Ovary (tissue), 9 donors: ENCODE measurements around the gene NDNF. TPM values are rescaled to one million over a fixed set of nuclear protein-coding genes. Genes with fewer than 3 reads are reported as not detected.

Experiments
- DNase-seq, 5 donors: peaks; one replicate each; pipeline ENCODE4 v3.0.0-alpha.2; 2019 to 2020
- H3K27ac ChIP-seq, 2 donors: fragments of 200-600 bp; one replicate each; pipeline versions ENCODE4 v1.5.1 to v1.8.0; 2019 to 2022
- H3K27me3 ChIP-seq: fragments of 200-600 bp; one replicate; pipeline ENCODE4 v1.8.0; 2022
- H3K36me3 ChIP-seq: fragments of 200-600 bp; sonication (generic); one replicate; pipeline ENCODE4 v1.5.1; 2019
- H3K4me1 ChIP-seq: one replicate; pipeline ENCODE4 v1.8.1; 2013; ENCODE audit warnings: mild to moderate bottlenecking, moderate library complexity; ENCODE audit not compliant: insufficient read depth
- H3K4me3 ChIP-seq: fragments of 200-600 bp; sonication (generic); one replicate; pipeline ENCODE4 v1.5.1; 2017
- H3K9me3 ChIP-seq, 2 donors: fragments of 200-600 bp in 1 of 2; sonication (generic) in 1 of 2; one replicate each; pipeline versions ENCODE4 v1.5.1 to v1.8.1; 2013 to 2019; ENCODE audit warnings: mild to moderate bottlenecking in 1 of 2, moderate library complexity in 1 of 2
- CTCF ChIP-seq, 3 donors: fragments of 450-650 bp in 2 of 3; fragments of 200-600 bp in 1 of 3; IDR thresholded peaks; one replicate each; pipeline versions ENCODE4 v1.5.1 to v1.8.0; 2016 to 2022; ENCODE audit warnings: antibody characterized with exemption in 3 of 3, mild to moderate bottlenecking in 1 of 3
- EP300 ChIP-seq: sonication (generic); formaldehyde crosslinking; IDR thresholded peaks from one replicate; pipeline ENCODE4 v1.6.1; 2017; ENCODE audit warnings: antibody characterized with exemption
- POLR2A ChIP-seq: fragments of 450-650 bp; IDR thresholded peaks from one replicate; pipeline ENCODE4 v1.6.1; 2017; ENCODE audit warnings: antibody characterized with exemption, mild to moderate bottlenecking, moderate library complexity
- WGBS, 3 donors: extraction: QIAGEN DNeasy Blood & Tissue Kit in 1 of 3; methylation state at CpG; one replicate each; pipeline versions ENCODE4 v1.1.5 to v1.1.7; 2013 to 2017; 5-methylcytosine and 5-hydroxymethylcytosine counted together
- intact Hi-C, 4 donors: fragments of 100-400 bp; cut with DNase I; formaldehyde crosslinking; loops; one replicate each; pipeline versions ENCODE4 v1.11.0 to v1.15.1; 2022 to 2023
- polyA plus RNA-seq, 2 donors: library from polyadenylated mRNA; stranded (reverse); fragments of 200-250 nt in 1 of 2; fragments of 350-450 nt in 1 of 2; fragmentation: Illumina TruSeq in 1 of 2; extraction: RNeasy Lipid Tissue Mini Kit (QIAGEN cat#74804) in 1 of 2; gene quantifications; one replicate each; pipeline ENCODE4 v1.2.3, GENCODE V29; 2013 to 2014
- total RNA-seq, 7 donors: library from RNA; depleted of rRNA in 2 of 7; stranded (reverse); fragments of >200 nt in 2 of 7; fragmentation: NEBNext Ultra II Directional in 3 of 7; extraction: Animal tissue kit (Norgen Biotek cat#: 25700) in 3 of 7; gene quantifications; one replicate each; pipeline versions ENCODE4 v1.1.0 to v1.2.4, GENCODE V29; 2016 to 2023
- donor health status: DM: no; HTN: no; CAD: no; lungs with moderate emphysema.
- donor health status: DM: no; HTN: no; CAD: no.
- donor health status: Bipolar disorder and iron deficiency.
- donor health status: DM: yes; HTN: yes; CAD: no.
- donor health status: DM: no; HTN: no; CAD: no.
- donor health status: DM: yes; HTN: yes; CAD: no.

Gene NDNF
- total and polyA plus RNA-seq, 9 donors = 20.6 to 68.0 (median 44.6) TPM

GRCh38 chr4:121056066-121056465 lies 16.3 kb downstream of the NDNF start:
- WGBS, 3 donors = 94 to 96% (median 95%) methylated on average over 3 of the region's 3 CpGs
- Histone ChIP-seq H3K36me3 (no peaks in the 10 kb centered on the region), H3K27ac (no peak overlapping the region), H3K4me1 (peaks cover 7% of the 10 kb centered on the region), H3K4me3 (no peak overlapping the region), H3K27me3 (no peaks in the 10 kb centered on the region), H3K9me3 (no peaks in the 10 kb centered on the region)
- DNase-seq = no peak
- intact Hi-C loops = no loop called here
- TF ChIP-seq EP300 = no peak
- no peak for TF ChIP-seq CTCF (IDR thresholded peaks at IDR 0.05)
- no peak for TF ChIP-seq POLR2A

GRCh38 chr4:121054373-121054772 lies 18.0 kb downstream of the NDNF start:
- Histone ChIP-seq H3K4me3 (no peak overlapping the region), H3K4me1 (peaks cover 7% of the 10 kb centered on the region), H3K27me3 (no peaks in the 10 kb centered on the region), H3K27ac (no peak overlapping the region), H3K9me3 (no peaks in the 10 kb centered on the region), H3K36me3 (no peaks in the 10 kb centered on the region)
- no peak for DNase-seq
- intact Hi-C loops = no loop called here
- TF ChIP-seq CTCF (IDR thresholded peaks at IDR 0.05) (no peak), EP300 (no peak), POLR2A (no peak)

GRCh38 chr4:121053601-121054143 lies 18.7 kb downstream of the NDNF start:
- no peak for DNase-seq
- Histone ChIP-seq H3K27ac (no peak overlapping the region), H3K27me3 (no peaks in the 10 kb centered on the region), H3K4me1 (peaks cover 7% of the 10 kb centered on the region), H3K9me3 (no peaks in the 10 kb centered on the region), H3K4me3 (no peak overlapping the region), H3K36me3 (no peaks in the 10 kb centered on the region)
- 78 to 81% (median 80%) methylated on average over 3 of the region's 3 CpGs for WGBS, 3 donors
- TF ChIP-seq EP300 (no peak), POLR2A (no peak), CTCF (IDR thresholded peaks at IDR 0.05) (no peak)
- intact Hi-C loops = no loop called here

- Histone ChIP-seq H3K4me1 (peaks cover 3% of the 10 kb centered on the region), H3K4me3 (no peak overlapping the region), H3K9me3 (no peaks in the 10 kb centered on the region), H3K36me3 (no peaks in the 10 kb centered on the region), H3K27me3 (no peaks in the 10 kb centered on the region), H3K27ac (no peak overlapping the region)
- DNase-seq = no peak
- TF ChIP-seq EP300 (no peak), CTCF (IDR thresholded peaks at IDR 0.05) (peak in 1 of 3 donors; percentile 37), POLR2A (no peak)
- intact Hi-C loops = no loop called here
Measured at GRCh38 chr4:121050300-121050699, 22.0 kb downstream of the NDNF start.
